Body of pancreas (tissue), 4 donors: Measurements from ENCODE around the gene SWI5.

Experiments used
- CTCF ChIP-seq, 7 experiments: fragments of 450-650 bp in 4 of 7; fragments of 200-600 bp in 3 of 7; sonication (generic) in 3 of 7; IDR thresholded peaks; one replicate each; pipeline ENCODE4 v1.5.1; 2016 to 2019; ENCODE audit warnings: antibody characterized with exemption in 7 of 7
- POLR2A ChIP-seq, 3 donors: fragments of 450-650 bp; IDR thresholded peaks; one replicate each; pipeline ENCODE4 v1.6.1; 2016; ENCODE audit warnings: antibody characterized with exemption in 3 of 3, mild to moderate bottlenecking in 2 of 3

- TF ChIP-seq CTCF (IDR thresholded peaks at IDR 0.05) (no peak), POLR2A (IDR thresholded peaks at IDR 0.05) (no peak)
Measured at GRCh38 chr9:128335161-128335560, 59.1 kb downstream of the SWI5 start.
